Astrocyte (in vitro differentiated cells and primary cell): ENCODE measurements around the gene LGMN. TPM values are rescaled to one million over a fixed set of nuclear protein-coding genes. Genes with fewer than 3 reads are reported as not detected.
A peak's percentile ranks its signal among the peaks of the same experiment; 100 is the strongest.

Experiments
- DNase-seq: peaks from one replicate; pipeline ENCODE4 v3.0.0-alpha.2; 2010; ENCODE audit warnings: low read depth
- FAIRE-seq: peaks from 2 replicates; lab custom pipeline; 2011; peaks lifted over from hg19 to GRCh38; lab: Jason Lieb, UNC
- H2AFZ ChIP-seq: 2 replicates; pipeline ENCODE4 v1.6.0; 2012; ENCODE audit warnings: low read depth, low read length, inconsistent platforms
- H3K27ac ChIP-seq: 2 replicates; pipeline ENCODE4 v1.5.1; 2011; ENCODE audit warnings: low read depth, low read length, inconsistent platforms
- H3K27me3 ChIP-seq: 2 replicates; pipeline ENCODE4 v1.6.0; 2011; ENCODE audit warnings: low read length, inconsistent platforms; ENCODE audit not compliant: insufficient read depth
- H3K36me3 ChIP-seq: 2 replicates; pipeline ENCODE4 v1.5.1; 2011; ENCODE audit warnings: low read length, inconsistent platforms; ENCODE audit not compliant: insufficient read depth
- H3K4me1 ChIP-seq: 2 replicates; pipeline ENCODE4 v1.5.1; 2011; ENCODE audit warnings: low read length, inconsistent platforms; ENCODE audit not compliant: insufficient read depth
- H3K4me2 ChIP-seq: 2 replicates; pipeline ENCODE4 v1.6.0; 2012; ENCODE audit warnings: low read length, inconsistent platforms
- H3K4me3 ChIP-seq: 2 replicates; pipeline ENCODE4 v1.5.1; 2011; ENCODE audit warnings: low read depth, mild to moderate bottlenecking, low read length, inconsistent platforms; ENCODE audit not compliant: insufficient read depth
- H3K79me2 ChIP-seq: 2 replicates; pipeline ENCODE4 v1.6.0; 2012; ENCODE audit warnings: mild to moderate bottlenecking, low read length, inconsistent platforms; ENCODE audit not compliant: insufficient read depth
- H3K9ac ChIP-seq: 2 replicates; pipeline ENCODE4 v1.6.0; 2012; ENCODE audit warnings: mild to moderate bottlenecking, low read length, inconsistent platforms
- H3K9me3 ChIP-seq: 2 replicates; pipeline ENCODE4 v1.5.1; 2012; ENCODE audit warnings: low read depth, mild to moderate bottlenecking, low read length, inconsistent platforms; ENCODE audit not compliant: insufficient read depth
- H4K20me1 ChIP-seq: 2 replicates; pipeline ENCODE4 v1.6.0; 2012; ENCODE audit warnings: low read length, inconsistent platforms; ENCODE audit not compliant: insufficient read depth
- H3K27ac Mint-ChIP-seq: one replicate; pipeline ENCODE4 v1.8.0; 2021; ENCODE audit warnings: mild to moderate bottlenecking, mixed read lengths; ENCODE audit not compliant: unreplicated experiment
- H3K27me3 Mint-ChIP-seq: one replicate; pipeline ENCODE4 v1.8.0; 2021; ENCODE audit warnings: low read depth, mixed read lengths; ENCODE audit not compliant: unreplicated experiment
- H3K36me3 Mint-ChIP-seq: one replicate; pipeline ENCODE4 v1.8.0; 2021; ENCODE audit warnings: low read depth, mixed read lengths; ENCODE audit not compliant: unreplicated experiment
- H3K4me1 Mint-ChIP-seq: one replicate; pipeline ENCODE4 v1.8.0; 2021; ENCODE audit warnings: low read depth, mixed read lengths; ENCODE audit not compliant: unreplicated experiment
- H3K4me3 Mint-ChIP-seq: one replicate; pipeline ENCODE4 v1.8.0; 2021; ENCODE audit warnings: mild to moderate bottlenecking, moderate library complexity, mixed read lengths; ENCODE audit not compliant: unreplicated experiment
- H3K9me3 Mint-ChIP-seq: one replicate; pipeline ENCODE4 v1.8.0; 2021; ENCODE audit warnings: mild to moderate bottlenecking, mixed read lengths; ENCODE audit not compliant: unreplicated experiment
- EZH2 ChIP-seq: IDR thresholded peaks from 2 replicates; pipeline ENCODE4 v1.6.1; 2012; ENCODE audit warnings: mild to moderate bottlenecking, low read length, inconsistent platforms; ENCODE audit not compliant: insufficient read depth
- total RNA-seq: library from RNA; stranded (reverse); gene quantifications from 2 replicates; pipeline ENCODE4 v1.2.1, GENCODE V29; 2021
- TF ChIP-seq, protein P1 (sequence below): IDR thresholded peaks from 2 replicates; pipeline ENCODE4 v1.5.1; 2011; ENCODE audit warnings: low read depth, mild to moderate bottlenecking, inconsistent platforms, low read length, moderate library complexity; ENCODE audit not compliant: insufficient read depth

The LGMN gene
- total RNA-seq, 1 donor from 2014 or later: 232 TPM

DNA sequence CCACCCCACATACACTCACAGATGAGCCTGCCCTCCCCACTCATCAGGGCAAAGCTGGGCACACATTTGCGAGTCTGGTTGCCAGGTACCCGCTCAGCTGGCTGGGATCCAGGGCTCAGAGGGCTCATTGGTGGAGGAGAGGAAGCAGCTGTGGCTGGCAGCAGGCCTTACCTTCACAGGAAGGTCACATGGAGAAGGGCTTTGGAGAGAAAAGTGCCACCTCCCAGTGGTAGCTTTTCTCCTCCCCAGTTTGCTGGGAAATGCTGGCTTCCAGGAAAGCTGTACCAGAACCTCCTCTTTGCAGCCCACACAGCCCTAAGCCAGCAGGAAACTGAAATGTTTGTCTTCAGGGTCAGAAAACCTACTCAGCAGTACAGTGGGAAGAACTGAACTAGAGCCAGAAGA, 55.6 kb downstream of the LGMN start:
- no peak overlapping the region for H3K27ac Mint-ChIP-seq
- TF ChIP-seq, protein P1, sequence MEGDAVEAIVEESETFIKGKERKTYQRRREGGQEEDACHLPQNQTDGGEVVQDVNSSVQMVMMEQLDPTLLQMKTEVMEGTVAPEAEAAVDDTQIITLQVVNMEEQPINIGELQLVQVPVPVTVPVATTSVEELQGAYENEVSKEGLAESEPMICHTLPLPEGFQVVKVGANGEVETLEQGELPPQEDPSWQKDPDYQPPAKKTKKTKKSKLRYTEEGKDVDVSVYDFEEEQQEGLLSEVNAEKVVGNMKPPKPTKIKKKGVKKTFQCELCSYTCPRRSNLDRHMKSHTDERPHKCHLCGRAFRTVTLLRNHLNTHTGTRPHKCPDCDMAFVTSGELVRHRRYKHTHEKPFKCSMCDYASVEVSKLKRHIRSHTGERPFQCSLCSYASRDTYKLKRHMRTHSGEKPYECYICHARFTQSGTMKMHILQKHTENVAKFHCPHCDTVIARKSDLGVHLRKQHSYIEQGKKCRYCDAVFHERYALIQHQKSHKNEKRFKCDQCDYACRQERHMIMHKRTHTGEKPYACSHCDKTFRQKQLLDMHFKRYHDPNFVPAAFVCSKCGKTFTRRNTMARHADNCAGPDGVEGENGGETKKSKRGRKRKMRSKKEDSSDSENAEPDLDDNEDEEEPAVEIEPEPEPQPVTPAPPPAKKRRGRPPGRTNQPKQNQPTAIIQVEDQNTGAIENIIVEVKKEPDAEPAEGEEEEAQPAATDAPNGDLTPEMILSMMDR: no peak
- TF ChIP-seq EZH2: no peak
- H3K27me3 Mint-ChIP-seq: peaks cover 5% of the 10 kb centered on the region
- Histone ChIP-seq H3K4me1 (peaks cover under 1% of the 10 kb centered on the region), H3K27me3 (peaks cover 11% of the 10 kb centered on the region), H3K9me3 (no peaks in the 10 kb centered on the region), H2AFZ (no peak overlapping the region), H4K20me1 (peaks cover 4% of the 10 kb centered on the region), H3K36me3 (no peaks in the 10 kb centered on the region), H3K4me3 (no peak overlapping the region), H3K9ac (no peak overlapping the region), H3K79me2 (no peaks in the 10 kb centered on the region), H3K27ac (no peak overlapping the region), H3K4me2 (no peak overlapping the region)
- peaks cover 3% of the 10 kb centered on the region for H3K36me3 Mint-ChIP-seq
- H3K4me1 Mint-ChIP-seq: peaks cover 20% of the 10 kb centered on the region
- no peak for FAIRE-seq
- DNase-seq: peak; percentile 25
- peaks cover 1% of the 10 kb centered on the region for H3K9me3 Mint-ChIP-seq
- H3K4me3 Mint-ChIP-seq: no peak overlapping the region

DNA sequence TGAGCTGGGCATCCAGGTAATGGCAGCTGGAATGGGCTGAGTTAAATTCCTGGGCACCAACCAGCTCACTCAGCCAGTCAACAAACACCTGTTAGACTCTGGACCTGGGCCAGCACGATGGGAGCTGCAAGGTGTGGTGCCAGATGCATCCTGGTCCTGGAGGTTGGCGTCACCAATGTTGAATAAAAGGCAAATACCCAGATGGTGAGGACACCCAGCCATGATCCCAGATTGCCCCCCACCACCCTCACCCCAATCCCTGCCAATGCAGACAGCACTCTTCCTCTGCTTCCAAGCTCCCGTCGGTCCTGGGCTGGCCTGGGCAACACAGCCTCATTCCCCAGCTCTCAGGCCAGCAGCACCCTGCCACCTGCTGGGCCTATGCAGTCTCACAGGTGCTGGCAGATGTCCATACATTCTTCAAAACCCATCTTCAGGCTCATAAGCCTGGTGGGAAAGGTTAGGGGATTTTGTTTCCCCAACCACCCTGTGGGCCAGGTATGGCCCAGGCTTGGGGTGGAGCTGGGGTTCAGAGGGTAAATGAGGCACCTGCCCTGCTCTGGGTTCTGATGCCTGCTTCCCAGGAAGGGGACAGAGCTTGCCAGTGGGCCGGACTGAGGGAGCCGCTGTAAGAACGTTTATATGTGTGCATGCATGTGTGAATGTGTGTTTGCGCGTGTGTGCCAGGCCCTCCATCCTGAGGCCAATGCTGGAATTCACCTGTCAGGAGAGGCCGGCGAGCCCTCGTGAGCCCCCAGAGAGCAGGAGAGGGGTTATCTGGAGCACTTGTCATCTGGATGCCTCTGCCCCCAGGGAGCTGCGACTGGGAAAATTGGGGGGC, 58.0 kb downstream of the LGMN start:
- Histone ChIP-seq H4K20me1 (peaks cover 9% of the 10 kb centered on the region), H3K9ac (no peak overlapping the region), H3K36me3 (no peaks in the 10 kb centered on the region), H3K79me2 (no peaks in the 10 kb centered on the region), H3K9me3 (no peaks in the 10 kb centered on the region), H3K4me1 (peaks cover 9% of the 10 kb centered on the region), H3K27me3 (peaks cover 7% of the 10 kb centered on the region), H3K27ac (no peak overlapping the region), H3K4me3 (no peak overlapping the region), H3K4me2 (no peak overlapping the region), H2AFZ (no peak overlapping the region)
- FAIRE-seq: no peak
- Mint-ChIP-seq H3K4me3 (no peak overlapping the region), H3K27me3 (peaks cover 3% of the 10 kb centered on the region), H3K9me3 (peaks cover 1% of the 10 kb centered on the region), H3K36me3 (peaks cover 8% of the 10 kb centered on the region), H3K4me1 (peaks cover 20% of the 10 kb centered on the region), H3K27ac (no peak overlapping the region)
- peak; percentile 39 for DNase-seq
- TF ChIP-seq, protein P1: peak; percentile 44
- no peak for TF ChIP-seq EZH2
